Fibroblast of villous mesenchyme (primary cell): Measurements from ENCODE around the gene MFSD8. TPM values are rescaled to one million over a fixed set of nuclear protein-coding genes. Genes with fewer than 3 reads are reported as not detected.
"Not testable (repeated sequence)": the region's sequence is repeated elsewhere in the genome, so short reads cannot be mapped to it uniquely, and the experiment has no call there.

Experiments used
- DNase-seq: peaks from one replicate; pipeline ENCODE4 v3.0.0-alpha.2; 2010; ENCODE audit warnings: low read depth
- H3K4me3 ChIP-seq: 2 replicates; pipeline ENCODE4 v1.5.1; 2011; ENCODE audit warnings: low read depth, mild to moderate bottlenecking, low read length
- total RNA-seq: library from RNA; depleted of rRNA; stranded (reverse); fragments of >200 nt; gene quantifications from 2 replicates; pipeline ENCODE4 v1.2.3, GENCODE V29; 2012
- TF ChIP-seq, protein P1 (sequence below): IDR thresholded peaks from 2 replicates; pipeline ENCODE4 v1.5.1; 2012; ENCODE audit warnings: low read depth, mild to moderate bottlenecking, low read length; ENCODE audit not compliant: insufficient read depth

MFSD8 gene
- total RNA-seq, 1 donor, result 28.1 TPM

DNA sequence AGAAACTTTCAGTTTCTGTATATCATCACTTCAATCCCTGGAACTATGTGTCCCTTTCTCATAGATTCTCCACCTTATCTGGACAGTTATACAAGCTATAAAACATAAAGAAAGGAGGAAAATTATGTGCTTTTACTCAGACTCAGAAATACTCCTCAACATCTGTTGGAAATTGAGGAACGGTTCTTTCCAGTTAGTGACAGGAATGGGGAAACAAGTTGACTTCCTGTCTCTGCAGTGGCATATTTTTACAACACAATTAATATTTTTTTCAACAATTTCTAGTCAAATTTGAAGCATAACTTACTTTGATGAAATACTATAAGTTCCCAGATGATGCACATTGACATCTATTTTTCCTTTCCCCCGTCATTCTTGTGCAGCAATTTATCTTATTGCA, 28.2 kb upstream of the MFSD8 start:
- peak overlapping the region; percentile 14 for H3K4me3 ChIP-seq
- TF ChIP-seq, protein P1, sequence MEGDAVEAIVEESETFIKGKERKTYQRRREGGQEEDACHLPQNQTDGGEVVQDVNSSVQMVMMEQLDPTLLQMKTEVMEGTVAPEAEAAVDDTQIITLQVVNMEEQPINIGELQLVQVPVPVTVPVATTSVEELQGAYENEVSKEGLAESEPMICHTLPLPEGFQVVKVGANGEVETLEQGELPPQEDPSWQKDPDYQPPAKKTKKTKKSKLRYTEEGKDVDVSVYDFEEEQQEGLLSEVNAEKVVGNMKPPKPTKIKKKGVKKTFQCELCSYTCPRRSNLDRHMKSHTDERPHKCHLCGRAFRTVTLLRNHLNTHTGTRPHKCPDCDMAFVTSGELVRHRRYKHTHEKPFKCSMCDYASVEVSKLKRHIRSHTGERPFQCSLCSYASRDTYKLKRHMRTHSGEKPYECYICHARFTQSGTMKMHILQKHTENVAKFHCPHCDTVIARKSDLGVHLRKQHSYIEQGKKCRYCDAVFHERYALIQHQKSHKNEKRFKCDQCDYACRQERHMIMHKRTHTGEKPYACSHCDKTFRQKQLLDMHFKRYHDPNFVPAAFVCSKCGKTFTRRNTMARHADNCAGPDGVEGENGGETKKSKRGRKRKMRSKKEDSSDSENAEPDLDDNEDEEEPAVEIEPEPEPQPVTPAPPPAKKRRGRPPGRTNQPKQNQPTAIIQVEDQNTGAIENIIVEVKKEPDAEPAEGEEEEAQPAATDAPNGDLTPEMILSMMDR, result no peak
- DNase-seq, result peak; percentile 9

DNA sequence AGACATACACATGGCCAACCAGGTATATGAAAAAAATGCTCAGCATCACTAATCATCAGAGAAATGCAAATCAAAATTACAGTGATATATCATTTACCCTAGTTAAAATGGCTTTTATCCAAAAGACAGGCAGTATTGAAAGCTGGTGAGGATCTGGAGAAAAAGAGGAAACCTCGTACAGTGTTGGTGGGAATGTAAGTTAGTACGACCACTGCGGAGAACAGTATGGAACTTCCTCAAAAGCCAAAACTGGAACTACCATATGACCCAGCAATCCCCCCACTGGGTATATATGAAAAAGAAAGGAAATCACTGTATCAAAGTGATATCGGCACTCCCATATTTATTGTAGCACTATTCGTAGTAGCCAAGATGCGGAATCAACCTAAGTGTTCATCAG, 23.7 kb upstream of the MFSD8 start:
- no peak for DNase-seq
- TF ChIP-seq, protein P1, result no peak
- no peak overlapping the region for H3K4me3 ChIP-seq

DNA sequence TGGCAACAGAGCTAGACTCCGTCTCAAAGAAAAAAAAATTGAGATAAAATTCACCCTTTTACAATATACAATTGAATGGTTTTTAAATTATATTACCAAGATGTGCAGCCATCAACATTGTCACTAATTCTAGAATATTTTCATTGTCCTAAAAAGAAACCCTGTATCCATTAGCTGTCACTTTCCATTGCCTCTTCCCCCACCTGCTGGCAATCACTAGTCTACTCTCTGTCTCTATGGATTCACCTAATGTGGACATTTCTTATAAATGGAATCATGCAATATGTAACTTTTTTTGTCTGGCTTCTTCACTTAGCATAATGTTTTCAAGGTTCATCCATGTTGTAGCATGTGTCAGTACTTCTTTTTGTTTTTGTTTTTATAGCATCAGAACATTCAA, 21.0 kb upstream of the MFSD8 start:
- TF ChIP-seq, protein P1, result peak; percentile 20
- H3K4me3 ChIP-seq, result no peak overlapping the region
- DNase-seq, result no peak

DNA sequence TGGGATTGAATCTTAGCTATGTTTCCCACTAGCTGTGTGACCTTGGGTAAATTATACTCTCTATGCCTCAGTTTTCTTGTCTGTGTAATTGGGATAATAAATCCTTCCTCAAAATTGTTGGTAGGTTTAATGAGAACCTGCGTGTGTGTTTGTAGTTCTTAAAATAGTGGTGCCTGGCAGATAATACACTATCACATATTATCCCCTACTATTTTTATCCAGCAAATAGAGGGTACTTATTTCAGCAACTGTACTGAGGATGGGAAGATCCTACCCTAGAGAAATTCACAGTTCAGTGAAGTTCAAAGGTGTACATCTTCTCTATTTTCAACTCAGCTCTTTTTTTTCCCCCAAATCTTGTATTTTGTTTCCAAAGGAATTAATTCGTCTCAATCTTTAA, 17.5 kb upstream of the MFSD8 start:
- TF ChIP-seq, protein P1, result no peak
- H3K4me3 ChIP-seq, result no peak overlapping the region
- DNase-seq, result no peak

DNA sequence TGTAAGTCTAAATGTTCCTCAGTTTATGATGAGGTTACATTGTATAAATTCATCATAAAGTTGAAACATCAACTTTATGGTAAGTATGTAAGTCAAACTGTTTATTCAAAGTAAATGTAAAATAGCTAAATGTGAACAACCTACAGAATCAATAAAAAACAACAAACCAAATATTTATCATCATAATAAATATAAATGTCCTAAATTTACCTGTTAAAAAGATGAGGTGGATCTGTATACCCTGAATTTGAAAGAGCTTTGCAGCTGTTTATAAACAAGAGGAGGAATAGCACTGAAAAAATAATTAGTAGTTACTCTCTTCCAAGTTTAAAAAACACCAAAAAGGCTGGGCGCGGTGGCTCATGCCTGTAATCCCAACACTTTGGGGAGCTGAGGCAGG, 14.0 kb upstream of the MFSD8 start:
- TF ChIP-seq, protein P1, result no peak
- H3K4me3 ChIP-seq, result no peak overlapping the region
- DNase-seq, result no peak

DNA sequence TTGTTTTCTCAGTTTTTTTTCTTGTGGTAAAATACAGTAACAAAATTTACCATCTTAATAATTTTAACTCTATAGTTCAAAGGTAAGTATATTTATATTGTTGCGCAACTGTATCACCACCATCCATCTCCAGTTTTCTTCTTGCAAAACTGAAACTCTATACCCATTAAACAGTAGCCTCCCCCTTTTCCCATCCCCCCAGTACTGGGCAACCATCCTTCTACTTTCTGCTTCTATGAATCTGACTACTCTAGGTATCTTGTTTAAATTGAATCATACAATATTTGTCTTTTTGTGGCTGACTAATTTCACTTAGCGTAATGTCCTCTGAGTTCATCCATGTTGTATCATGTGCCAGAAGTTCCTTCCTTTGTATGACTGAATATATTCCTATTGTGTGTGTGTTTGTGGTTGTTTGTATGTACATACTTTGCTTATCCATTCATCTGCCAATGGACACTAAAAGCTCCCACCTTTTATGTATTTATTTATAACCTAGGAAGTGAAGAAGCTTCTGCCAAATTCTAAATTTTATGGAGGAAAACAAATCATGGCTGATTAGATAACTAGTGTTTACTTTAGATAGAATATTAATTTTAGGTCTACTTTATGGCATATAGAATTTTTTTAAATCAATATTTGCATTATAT, 10.3 kb upstream of the MFSD8 start:
- DNase-seq, result peak; percentile 20
- TF ChIP-seq, protein P1, result no peak
- H3K4me3 ChIP-seq, result no peak overlapping the region

DNA sequence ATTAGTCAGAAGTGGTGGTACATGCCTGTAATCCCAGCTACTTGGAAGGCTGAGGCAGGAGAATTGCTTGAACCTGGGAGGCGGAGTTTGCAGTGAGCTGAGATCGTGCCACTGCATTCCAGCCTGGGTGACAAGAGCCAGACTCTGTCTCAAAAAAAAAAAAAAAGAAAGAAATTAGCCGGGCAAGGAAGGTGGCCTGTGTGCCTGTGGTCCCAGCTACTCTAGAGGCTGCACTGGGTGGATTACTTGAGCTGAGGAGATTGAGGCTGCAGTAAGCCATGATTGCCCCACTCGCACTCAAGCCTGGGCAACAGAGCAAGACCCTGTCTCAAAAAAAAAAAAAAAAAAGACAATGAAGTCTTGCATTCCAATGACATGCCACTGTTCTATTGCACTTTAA, 6.0 kb upstream of the MFSD8 start:
- not testable (repeated sequence) for H3K4me3 ChIP-seq, DNase-seq
